ENCODE data around the gene UNC5CL.
A peak's percentile ranks its signal among the peaks of the same experiment; 100 is the strongest.

Gene UNC5CL

DNA sequence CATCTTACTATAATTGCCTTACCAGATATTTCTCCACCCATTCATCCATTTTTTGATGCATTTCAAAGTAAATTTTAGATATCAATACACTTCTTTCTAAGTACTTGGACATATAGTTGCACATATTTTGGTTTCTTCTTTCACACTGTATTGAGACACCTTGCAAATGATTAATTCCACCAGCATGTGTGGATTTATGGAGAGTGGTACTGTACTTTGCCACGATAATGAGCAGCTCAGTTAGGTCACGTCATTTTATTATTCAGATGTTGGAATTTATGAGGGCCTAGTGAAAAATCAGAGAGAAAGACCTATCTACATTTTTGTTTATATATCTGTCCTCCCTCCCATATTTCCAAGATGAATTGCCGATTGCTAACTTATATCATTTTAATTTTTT, 39.1 kb upstream of the UNC5CL start:
- DNase-seq (ENCODE audit: low read depth), result no peak
- TF ChIP-seq CTCF (IDR thresholded peaks at IDR 0.05; ENCODE audit: control insufficient read depth, extremely low read depth, insufficient read depth), result no peak
- H3K4me3 ChIP-seq (ENCODE audit: low read depth, low read length), result no peak overlapping the region

GRCh38 chr6:41077536-41077935, 38.5 kb upstream of the UNC5CL start:
- no peak for TF ChIP-seq CTCF (IDR thresholded peaks at IDR 0.05; ENCODE audit: control insufficient read depth, extremely low read depth, insufficient read depth)
- peak overlapping the region; percentile 23; the same call in 1 of the 2 replicates for H3K4me3 ChIP-seq (ENCODE audit: low read depth, low read length)
- no peak for DNase-seq (ENCODE audit: low read depth)

GRCh38 chr6:41075651-41076626, 36.9 kb upstream of the UNC5CL start:
- H3K4me3 ChIP-seq (ENCODE audit: low read depth, low read length), result no peak overlapping the region
- no peak for DNase-seq (ENCODE audit: low read depth)
- no peak for TF ChIP-seq CTCF (IDR thresholded peaks at IDR 0.05; ENCODE audit: control insufficient read depth, extremely low read depth, insufficient read depth)

- H3K4me3 ChIP-seq (ENCODE audit: low read depth, low read length), result peak overlapping the region; percentile 83
- DNase-seq (ENCODE audit: low read depth), result no peak
- no peak for TF ChIP-seq CTCF (IDR thresholded peaks at IDR 0.05; ENCODE audit: control insufficient read depth, extremely low read depth, insufficient read depth)
Observed at GRCh38 chr6:41074692-41075436, 35.8 kb upstream of the UNC5CL start.

DNA sequence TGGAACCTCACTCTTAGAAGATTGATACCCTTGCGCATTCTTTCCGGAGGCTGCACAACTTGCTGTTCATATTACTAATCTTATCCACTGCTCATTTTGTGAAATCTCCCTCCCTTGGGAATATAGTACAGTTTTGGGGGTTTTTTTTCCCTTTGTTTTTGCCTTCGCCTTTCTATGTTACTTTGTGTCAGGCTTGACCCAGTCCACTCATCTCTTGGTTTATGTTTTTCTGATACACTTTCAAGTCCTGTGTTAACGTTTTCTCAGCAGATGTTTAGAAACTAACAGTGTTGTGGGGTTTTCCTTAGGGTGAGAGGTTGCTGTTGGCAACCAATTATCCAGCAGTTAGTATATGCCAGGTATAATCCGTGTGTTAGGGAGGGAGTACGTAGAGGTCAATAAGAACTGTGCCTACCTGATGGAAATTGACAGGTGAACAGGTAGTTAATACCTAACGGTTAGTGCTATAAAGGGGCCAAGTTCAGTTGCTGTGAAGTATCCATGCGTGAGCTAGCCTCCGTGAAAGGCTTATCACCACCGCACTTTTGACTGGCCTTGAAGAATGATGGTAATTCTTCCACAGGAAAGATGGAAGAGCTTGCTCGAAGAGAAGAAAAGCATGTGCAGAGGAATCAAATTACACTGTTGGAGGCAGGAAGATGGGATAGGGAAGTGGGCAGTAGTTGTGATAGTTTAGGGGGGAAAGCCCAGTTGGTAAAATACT, 35.1 kb upstream of the UNC5CL start:
- TF ChIP-seq CTCF (IDR thresholded peaks at IDR 0.05; ENCODE audit: control insufficient read depth, extremely low read depth, insufficient read depth), result no peak
- DNase-seq (ENCODE audit: low read depth), result no peak
- H3K4me3 ChIP-seq (ENCODE audit: low read depth, low read length), result peak overlapping the region; percentile 83

- peak overlapping the region; percentile 83 for H3K4me3 ChIP-seq (ENCODE audit: low read depth, low read length)
- DNase-seq (ENCODE audit: low read depth), result peak; percentile 83
Observed at GRCh38 chr6:41073203-41073967, 34.4 kb upstream of the UNC5CL start.

More at GRCh38 chr6:41073203-41073967, 34.4 kb upstream of the UNC5CL start:
- peak; percentile 24 for TF ChIP-seq CTCF (IDR thresholded peaks at IDR 0.05; ENCODE audit: control insufficient read depth, extremely low read depth, insufficient read depth)

All from LNCaP clone FGC (cell line).